ENCODE results near the gene WBP2.
A peak's percentile ranks its signal among the peaks of the same experiment; 100 is the strongest.
"Not testable (repeated sequence)": the region's sequence is repeated elsewhere in the genome, so short reads cannot be mapped to it uniquely, and the experiment has no call there.

The WBP2 gene

GRCh38 chr17:75892556-75893224 is 37.6 kb upstream of the WBP2 start:
- Histone ChIP-seq H3K4me3 (ENCODE audit: insufficient read length, low read depth) (no peak overlapping the region), H3K9me3 (ENCODE audit: insufficient read depth, low read length) (no peaks in the 10 kb centered on the region), H3K27me3 (ENCODE audit: insufficient read depth, insufficient read length) (no peaks in the 10 kb centered on the region), H3K9ac (ENCODE audit: insufficient read length, low read depth) (peak overlapping the region; percentile 63), H3K36me3 (ENCODE audit: insufficient read depth, insufficient read length, low read length) (peaks cover 72% of the 10 kb centered on the region), H3K4me1 (ENCODE audit: insufficient read depth, insufficient read length) (peaks cover 33% of the 10 kb centered on the region)
- DNase-seq (ENCODE audit: low read depth, low spot score), result no peak
- TF ChIP-seq ZNF274 (IDR thresholded peaks at IDR 0.05; ENCODE audit: low read depth, low read length), result no peak
- TF ChIP-seq YY1 (IDR thresholded peaks at IDR 0.05; ENCODE audit: insufficient read depth, insufficient read length), result no peak
- no peak for TF ChIP-seq SUZ12 (IDR thresholded peaks at IDR 0.05; ENCODE audit: extremely low read depth, insufficient read depth, insufficient read length)

DNA sequence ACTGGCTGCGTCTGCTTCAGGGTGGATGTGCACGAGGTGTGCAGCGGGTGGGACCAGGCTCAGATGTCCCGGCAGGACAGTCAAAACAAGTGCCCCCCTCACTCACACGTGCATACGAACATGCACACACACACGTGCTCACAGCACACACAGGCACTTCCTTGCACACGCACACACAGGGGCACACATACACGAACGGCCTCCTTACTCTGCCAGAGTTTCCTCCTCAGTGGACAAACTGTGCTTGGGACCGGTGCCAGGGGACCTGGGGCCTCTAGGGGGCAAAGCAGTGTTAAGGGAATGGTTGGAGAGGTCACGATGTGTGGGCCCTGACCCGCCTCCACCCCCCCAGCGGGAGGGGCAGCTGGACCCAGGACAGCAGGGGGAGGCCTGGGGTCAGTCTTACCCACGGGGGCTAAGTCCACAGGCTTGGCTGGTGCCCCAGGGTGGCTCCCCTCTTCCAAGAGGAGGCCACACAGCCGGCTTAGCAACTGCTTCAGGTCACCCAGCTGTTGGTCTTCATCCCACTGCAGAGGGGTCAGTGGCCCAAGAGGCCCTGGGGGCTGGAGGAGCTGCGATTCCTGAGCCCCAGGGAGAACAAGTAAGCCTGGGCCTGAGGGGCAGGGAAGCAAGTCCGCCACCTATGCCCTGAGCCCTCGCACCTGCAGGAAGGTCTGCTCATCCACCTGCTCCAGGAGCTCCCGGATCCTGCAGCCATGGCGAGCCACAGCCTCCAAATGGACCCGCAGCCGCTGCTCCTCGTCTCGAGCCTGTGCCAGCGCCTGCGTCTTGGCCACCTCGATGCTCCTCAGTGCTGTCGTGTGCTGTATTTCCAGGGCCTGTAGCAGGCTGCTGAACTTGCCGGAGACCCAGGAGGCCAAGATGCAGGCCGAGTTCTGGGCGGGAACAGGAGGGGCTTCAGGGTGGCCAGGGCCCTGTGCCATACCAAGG is 36.7 kb upstream of the WBP2 start:
- Histone ChIP-seq H3K27me3 (ENCODE audit: insufficient read depth, insufficient read length) (no peaks in the 10 kb centered on the region), H3K4me1 (ENCODE audit: insufficient read depth, insufficient read length) (peaks cover 28% of the 10 kb centered on the region), H3K36me3 (ENCODE audit: insufficient read depth, insufficient read length, low read length) (peaks cover 66% of the 10 kb centered on the region), H3K9me3 (ENCODE audit: insufficient read depth, low read length) (no peaks in the 10 kb centered on the region), H3K9ac (ENCODE audit: insufficient read length, low read depth) (peak overlapping the region; percentile 63), H3K4me3 (ENCODE audit: insufficient read length, low read depth) (no peak overlapping the region)
- no peak for DNase-seq (ENCODE audit: low read depth, low spot score)
- no peak for TF ChIP-seq ZNF274 (IDR thresholded peaks at IDR 0.05; ENCODE audit: low read depth, low read length)
- TF ChIP-seq YY1 (IDR thresholded peaks at IDR 0.05; ENCODE audit: insufficient read depth, insufficient read length), result no peak
- TF ChIP-seq SUZ12 (IDR thresholded peaks at IDR 0.05; ENCODE audit: extremely low read depth, insufficient read depth, insufficient read length), result no peak

DNA sequence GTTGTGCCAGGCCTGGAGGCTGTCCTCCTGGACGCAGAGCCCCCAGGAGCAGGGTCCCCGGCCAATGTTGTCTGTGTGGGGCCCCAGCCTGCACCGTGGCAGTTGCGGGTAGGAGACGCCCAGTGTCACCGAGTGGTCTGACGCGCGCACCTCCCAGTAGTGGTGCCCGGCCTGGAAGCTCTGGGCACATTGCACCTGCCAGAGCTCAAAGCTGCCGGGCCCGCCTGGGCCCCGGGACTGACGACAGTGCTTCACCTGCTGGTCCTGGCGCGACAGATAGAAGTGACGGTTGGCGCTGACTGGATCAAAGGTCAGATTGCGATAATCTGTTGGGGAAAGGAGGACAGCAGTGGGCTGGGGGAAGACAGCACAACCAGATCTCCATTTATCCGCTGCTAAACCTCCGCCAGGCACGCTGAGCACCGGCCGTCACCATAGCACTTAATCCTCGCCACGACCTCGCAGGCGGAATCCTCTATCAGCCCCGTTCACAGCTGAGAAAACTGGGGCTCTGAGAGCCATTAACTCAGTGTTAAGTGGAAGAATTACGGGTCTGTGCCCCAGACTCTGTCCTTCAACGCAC is 36.0 kb upstream of the WBP2 start:
- Histone ChIP-seq H3K27me3 (ENCODE audit: insufficient read depth, insufficient read length) (no peaks in the 10 kb centered on the region), H3K4me3 (ENCODE audit: insufficient read length, low read depth) (no peak overlapping the region), H3K36me3 (ENCODE audit: insufficient read depth, insufficient read length, low read length) (peaks cover 69% of the 10 kb centered on the region), H3K9ac (ENCODE audit: insufficient read length, low read depth) (no peak overlapping the region), H3K4me1 (ENCODE audit: insufficient read depth, insufficient read length) (peaks cover 28% of the 10 kb centered on the region), H3K9me3 (ENCODE audit: insufficient read depth, low read length) (no peaks in the 10 kb centered on the region)
- no peak for DNase-seq (ENCODE audit: low read depth, low spot score)
- TF ChIP-seq ZNF274 (IDR thresholded peaks at IDR 0.05; ENCODE audit: low read depth, low read length), result no peak
- TF ChIP-seq SUZ12 (IDR thresholded peaks at IDR 0.05; ENCODE audit: extremely low read depth, insufficient read depth, insufficient read length), result no peak
- no peak for TF ChIP-seq YY1 (IDR thresholded peaks at IDR 0.05; ENCODE audit: insufficient read depth, insufficient read length)

GRCh38 chr17:75889454-75889853 is 34.3 kb upstream of the WBP2 start:
- no peak for DNase-seq (ENCODE audit: low read depth, low spot score)
- no peak for TF ChIP-seq SUZ12 (IDR thresholded peaks at IDR 0.05; ENCODE audit: extremely low read depth, insufficient read depth, insufficient read length)
- no peak for TF ChIP-seq YY1 (IDR thresholded peaks at IDR 0.05; ENCODE audit: insufficient read depth, insufficient read length)
- no peak for TF ChIP-seq ZNF274 (IDR thresholded peaks at IDR 0.05; ENCODE audit: low read depth, low read length)
- Histone ChIP-seq H3K9ac (ENCODE audit: insufficient read length, low read depth) (no peak overlapping the region), H3K9me3 (ENCODE audit: insufficient read depth, low read length) (no peaks in the 10 kb centered on the region), H3K4me1 (ENCODE audit: insufficient read depth, insufficient read length) (peaks cover 20% of the 10 kb centered on the region), H3K4me3 (ENCODE audit: insufficient read length, low read depth) (no peak overlapping the region), H3K27me3 (ENCODE audit: insufficient read depth, insufficient read length) (no peaks in the 10 kb centered on the region), H3K36me3 (ENCODE audit: insufficient read depth, insufficient read length, low read length) (peaks cover 63% of the 10 kb centered on the region)

DNA sequence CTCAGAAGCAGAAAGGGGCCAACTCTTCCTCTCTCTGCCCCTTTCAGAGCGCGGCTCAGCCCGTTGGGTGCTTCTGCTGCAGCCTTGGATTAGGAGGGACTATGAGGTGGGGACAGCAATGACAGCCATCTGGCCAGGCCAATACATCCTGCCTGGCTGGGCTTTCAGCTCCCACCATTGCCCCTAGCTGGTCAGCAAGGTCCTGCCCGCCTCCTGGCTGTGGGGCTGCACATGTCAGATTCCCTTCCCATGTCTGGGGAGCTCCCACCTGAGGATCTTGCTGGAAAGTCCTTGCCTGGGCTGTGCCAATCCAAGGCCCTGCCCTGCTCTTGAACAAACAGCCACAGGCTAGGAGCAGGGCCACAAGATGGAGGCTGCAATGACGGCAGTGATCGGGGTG is 33.3 kb upstream of the WBP2 start:
- Histone ChIP-seq H3K9ac (ENCODE audit: insufficient read length, low read depth) (no peak overlapping the region), H3K4me1 (ENCODE audit: insufficient read depth, insufficient read length) (peaks cover 13% of the 10 kb centered on the region), H3K9me3 (ENCODE audit: insufficient read depth, low read length) (no peaks in the 10 kb centered on the region), H3K27me3 (ENCODE audit: insufficient read depth, insufficient read length) (no peaks in the 10 kb centered on the region), H3K4me3 (ENCODE audit: insufficient read length, low read depth) (no peak overlapping the region), H3K36me3 (ENCODE audit: insufficient read depth, insufficient read length, low read length) (peaks cover 54% of the 10 kb centered on the region)
- no peak for TF ChIP-seq ZNF274 (IDR thresholded peaks at IDR 0.05; ENCODE audit: low read depth, low read length)
- TF ChIP-seq SUZ12 (IDR thresholded peaks at IDR 0.05; ENCODE audit: extremely low read depth, insufficient read depth, insufficient read length), result no peak
- TF ChIP-seq YY1 (IDR thresholded peaks at IDR 0.05; ENCODE audit: insufficient read depth, insufficient read length), result no peak
- no peak for DNase-seq (ENCODE audit: low read depth, low spot score)

GRCh38 chr17:75885860-75886259 is 30.7 kb upstream of the WBP2 start:
- DNase-seq (ENCODE audit: low read depth, low spot score); H3K4me3 ChIP-seq (ENCODE audit: insufficient read length, low read depth); H3K4me1 ChIP-seq (ENCODE audit: insufficient read depth, insufficient read length); H3K27me3 ChIP-seq (ENCODE audit: insufficient read depth, insufficient read length); H3K9ac ChIP-seq (ENCODE audit: insufficient read length, low read depth); H3K9me3 ChIP-seq (ENCODE audit: insufficient read depth, low read length): not testable (repeated sequence)
- H3K36me3 ChIP-seq (ENCODE audit: insufficient read depth, insufficient read length, low read length), result peaks cover 28% of the 10 kb centered on the region

- DNase-seq (ENCODE audit: low read depth, low spot score), result no peak
- H3K9ac ChIP-seq (ENCODE audit: insufficient read length, low read depth), result no peak overlapping the region
- no peaks in the 10 kb centered on the region for H3K27me3 ChIP-seq (ENCODE audit: insufficient read depth, insufficient read length)
- no peak for TF ChIP-seq ZNF274 (IDR thresholded peaks at IDR 0.05; ENCODE audit: low read depth, low read length)
- peaks cover 24% of the 10 kb centered on the region for H3K36me3 ChIP-seq (ENCODE audit: insufficient read depth, insufficient read length, low read length)
- H3K4me1 ChIP-seq (ENCODE audit: insufficient read depth, insufficient read length), result peaks cover 8% of the 10 kb centered on the region
- H3K9me3 ChIP-seq (ENCODE audit: insufficient read depth, low read length), result no peaks in the 10 kb centered on the region
- H3K4me3 ChIP-seq (ENCODE audit: insufficient read length, low read depth), result no peak overlapping the region
Measured at GRCh38 chr17:75885431-75885830, 30.3 kb upstream of the WBP2 start.

All from NT2/D1 (cell line).